Loucy (cell line): ENCODE measurements around the gene M1AP.

Experiments used
- H2AFZ ChIP-seq: fragments of 200-600 bp; sonication (generic); 2 replicates; pipeline ENCODE4 v1.6.0; 2016; ENCODE audit warnings: antibody characterized with exemption, mild to moderate bottlenecking, low read length, moderate library complexity
- H3F3A ChIP-seq: fragments of 200-600 bp; 2 replicates; pipeline ENCODE4 v1.6.0; 2016; ENCODE audit warnings: antibody characterized with exemption, low read depth, mild to moderate bottlenecking
- H3K27me3 ChIP-seq: fragments of 200-600 bp; sonication (generic); 2 replicates; pipeline ENCODE4 v1.6.1; 2014; ENCODE audit warnings: low read length, mild to moderate bottlenecking; ENCODE audit not compliant: insufficient read depth, poor library complexity, severe bottlenecking
- H3K36me3 ChIP-seq: fragments of 200-600 bp; sonication (generic); 2 replicates; pipeline ENCODE4 v1.6.1; 2016; ENCODE audit warnings: low read length; ENCODE audit not compliant: insufficient read depth
- H3K4me1 ChIP-seq: fragments of 200-600 bp; sonication (generic); 2 replicates; pipeline ENCODE4 v1.5.1; 2014; ENCODE audit warnings: low read length, mild to moderate bottlenecking; ENCODE audit not compliant: insufficient read depth, poor library complexity, severe bottlenecking
- H3K4me2 ChIP-seq: fragments of 200-600 bp; sonication (generic); 2 replicates; pipeline ENCODE4 v1.6.0; 2014; ENCODE audit warnings: antibody characterized with exemption, low read length, low read depth, mild to moderate bottlenecking; ENCODE audit not compliant: poor library complexity, severe bottlenecking
- H3K4me3 ChIP-seq: fragments of 200-600 bp; sonication (generic); 2 replicates; pipeline ENCODE4 v1.5.1; 2014; ENCODE audit warnings: low read length, mild to moderate bottlenecking, mixed read lengths; ENCODE audit not compliant: poor library complexity, severe bottlenecking
- H3K79me2 ChIP-seq: fragments of 200-600 bp; sonication (generic); 2 replicates; pipeline ENCODE4 v1.6.1; 2014; ENCODE audit warnings: low read length; ENCODE audit not compliant: insufficient read depth
- H3K9ac ChIP-seq: fragments of 200-600 bp; sonication (generic); 2 replicates; pipeline ENCODE4 v1.6.0; 2014; ENCODE audit warnings: mild to moderate bottlenecking, low read depth, low read length, moderate library complexity; ENCODE audit not compliant: poor library complexity, severe bottlenecking
- H3K9me2 ChIP-seq: fragments of 200-600 bp; sonication (generic); replicated peaks from 2 replicates; pipeline ENCODE4 v1.6.1; 2016; ENCODE audit warnings: low read depth, low read length, mixed read lengths
- H3K9me3 ChIP-seq: fragments of 200-600 bp; sonication (generic); 2 replicates; pipeline ENCODE4 v1.6.1; 2014; ENCODE audit warnings: mild to moderate bottlenecking, antibody characterized with exemption, low read length, low read depth; ENCODE audit not compliant: insufficient read depth
- H4K20me1 ChIP-seq: fragments of 200-600 bp; sonication (generic); 2 replicates; pipeline ENCODE4 v1.6.0; 2014; ENCODE audit warnings: antibody characterized with exemption, low read length, mild to moderate bottlenecking; ENCODE audit not compliant: insufficient read depth, poor library complexity, severe bottlenecking
- EZH2phosphoT487 ChIP-seq: fragments of 200-600 bp; IDR thresholded peaks from 2 replicates; pipeline ENCODE4 v1.6.1; 2018; ENCODE audit warnings: antibody characterized with exemption, mild to moderate bottlenecking, moderate library complexity, borderline replicate concordance
- TF ChIP-seq, protein P1 (sequence below): fragments of 200-600 bp; sonication (generic); conservative IDR thresholded peaks from 2 replicates; pipeline ENCODE4 v1.5.1; 2014; ENCODE audit warnings: mild to moderate bottlenecking, antibody characterized with exemption, low read length

M1AP gene

DNA sequence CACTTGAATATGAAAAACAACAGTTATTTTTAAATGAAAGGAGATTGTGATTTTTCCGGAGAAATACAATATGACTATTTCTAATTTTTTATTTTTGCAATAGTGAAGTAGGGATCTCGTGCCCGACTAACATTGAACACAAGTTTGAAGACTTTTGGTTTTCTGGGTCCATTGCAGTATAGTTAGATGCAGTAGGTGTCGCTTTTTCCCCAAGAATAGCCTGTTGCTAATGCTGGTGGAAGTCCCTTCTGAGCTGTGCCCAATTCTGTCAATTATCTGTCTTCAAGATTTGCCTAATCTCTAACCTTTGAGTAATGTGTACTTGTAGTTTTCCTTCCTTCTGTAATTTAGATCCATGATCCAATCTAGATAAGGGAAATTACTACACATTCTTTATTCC is 42.4 kb upstream of the M1AP start:
- Histone ChIP-seq H2AFZ (no peak overlapping the region), H3K9me2 (no peaks in the 10 kb centered on the region), H3K4me1 (no peaks in the 10 kb centered on the region), H3K79me2 (no peaks in the 10 kb centered on the region), H3K36me3 (no peaks in the 10 kb centered on the region), H3F3A (no peaks in the 10 kb centered on the region), H3K27me3 (no peaks in the 10 kb centered on the region), H4K20me1 (no peaks in the 10 kb centered on the region), H3K4me2 (no peak overlapping the region), H3K9ac (no peak overlapping the region), H3K9me3 (no peaks in the 10 kb centered on the region), H3K4me3 (no peak overlapping the region)
- TF ChIP-seq, protein P1, sequence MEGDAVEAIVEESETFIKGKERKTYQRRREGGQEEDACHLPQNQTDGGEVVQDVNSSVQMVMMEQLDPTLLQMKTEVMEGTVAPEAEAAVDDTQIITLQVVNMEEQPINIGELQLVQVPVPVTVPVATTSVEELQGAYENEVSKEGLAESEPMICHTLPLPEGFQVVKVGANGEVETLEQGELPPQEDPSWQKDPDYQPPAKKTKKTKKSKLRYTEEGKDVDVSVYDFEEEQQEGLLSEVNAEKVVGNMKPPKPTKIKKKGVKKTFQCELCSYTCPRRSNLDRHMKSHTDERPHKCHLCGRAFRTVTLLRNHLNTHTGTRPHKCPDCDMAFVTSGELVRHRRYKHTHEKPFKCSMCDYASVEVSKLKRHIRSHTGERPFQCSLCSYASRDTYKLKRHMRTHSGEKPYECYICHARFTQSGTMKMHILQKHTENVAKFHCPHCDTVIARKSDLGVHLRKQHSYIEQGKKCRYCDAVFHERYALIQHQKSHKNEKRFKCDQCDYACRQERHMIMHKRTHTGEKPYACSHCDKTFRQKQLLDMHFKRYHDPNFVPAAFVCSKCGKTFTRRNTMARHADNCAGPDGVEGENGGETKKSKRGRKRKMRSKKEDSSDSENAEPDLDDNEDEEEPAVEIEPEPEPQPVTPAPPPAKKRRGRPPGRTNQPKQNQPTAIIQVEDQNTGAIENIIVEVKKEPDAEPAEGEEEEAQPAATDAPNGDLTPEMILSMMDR, result peak; percentile 93
- no peak for TF ChIP-seq EZH2phosphoT487

DNA sequence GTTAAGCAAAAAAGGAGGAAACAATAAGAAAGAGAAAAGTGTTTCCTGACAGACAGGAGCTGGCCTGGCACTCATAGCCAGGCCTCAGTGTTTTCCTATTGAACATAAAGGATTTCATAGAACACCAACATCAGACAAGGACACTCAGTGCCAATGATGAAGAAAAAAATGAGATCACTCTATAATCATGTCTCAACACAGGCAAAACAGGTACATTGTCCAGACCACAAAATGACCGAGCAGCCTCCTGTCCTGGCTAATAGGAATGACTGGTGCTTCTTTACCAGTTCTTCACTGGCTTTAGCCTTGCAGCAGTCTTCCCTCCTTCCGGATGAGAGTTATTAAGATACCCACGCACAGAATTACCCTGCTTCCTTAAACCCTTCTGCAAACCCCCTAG is 41.5 kb upstream of the M1AP start:
- H3K36me3 ChIP-seq, result no peaks in the 10 kb centered on the region
- no peak overlapping the region for H3K4me2 ChIP-seq
- no peaks in the 10 kb centered on the region for H4K20me1 ChIP-seq
- no peaks in the 10 kb centered on the region for H3K27me3 ChIP-seq
- no peak overlapping the region for H3K9ac ChIP-seq
- no peaks in the 10 kb centered on the region for H3F3A ChIP-seq
- H3K9me2 ChIP-seq, result no peaks in the 10 kb centered on the region
- no peaks in the 10 kb centered on the region for H3K9me3 ChIP-seq
- no peaks in the 10 kb centered on the region for H3K79me2 ChIP-seq
- H3K4me3 ChIP-seq, result no peak overlapping the region
- no peak overlapping the region for H2AFZ ChIP-seq
- TF ChIP-seq, protein P1, result no peak
- no peak for TF ChIP-seq EZH2phosphoT487
- no peaks in the 10 kb centered on the region for H3K4me1 ChIP-seq

GRCh38 chr2:74688881-74689280 is 40.8 kb upstream of the M1AP start:
- no peaks in the 10 kb centered on the region for H3K9me3 ChIP-seq
- no peak overlapping the region for H3K4me2 ChIP-seq
- no peaks in the 10 kb centered on the region for H3K36me3 ChIP-seq
- no peaks in the 10 kb centered on the region for H4K20me1 ChIP-seq
- no peaks in the 10 kb centered on the region for H3F3A ChIP-seq
- no peak overlapping the region for H2AFZ ChIP-seq
- H3K9me2 ChIP-seq, result no peaks in the 10 kb centered on the region
- H3K27me3 ChIP-seq, result no peaks in the 10 kb centered on the region
- no peak overlapping the region for H3K9ac ChIP-seq
- no peaks in the 10 kb centered on the region for H3K4me1 ChIP-seq
- no peaks in the 10 kb centered on the region for H3K79me2 ChIP-seq
- H3K4me3 ChIP-seq, result no peak overlapping the region
- TF ChIP-seq EZH2phosphoT487, result no peak
- TF ChIP-seq, protein P1, result no peak
